ENCODE measurements around the gene SYT7. TPM values are rescaled to one million over a fixed set of nuclear protein-coding genes. Genes with fewer than 3 reads are reported as not detected.

SYT7 gene
- total RNA-seq, 1 donor from 2014 or later, result 18.9 TPM

DNA sequence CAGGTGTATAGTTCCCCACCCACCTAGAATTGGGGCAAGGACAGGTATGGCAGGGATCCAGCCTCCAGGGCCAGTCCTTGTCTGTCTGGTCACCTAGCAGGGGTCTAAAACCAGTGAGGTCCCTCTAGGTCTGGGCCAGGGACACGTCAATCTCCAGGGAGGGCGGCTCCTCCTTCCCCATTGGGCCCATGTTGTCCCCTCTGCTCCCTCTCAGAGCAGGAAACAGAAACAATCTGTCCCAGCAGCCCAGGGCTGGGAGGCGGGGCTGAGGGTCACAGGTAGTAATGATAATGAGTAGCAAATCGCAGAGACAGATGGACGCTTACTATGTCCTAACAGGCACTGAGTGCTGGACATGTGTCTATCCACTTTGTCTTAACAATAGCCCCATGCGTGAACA, 22.8 kb upstream of the SYT7 start:
- Histone ChIP-seq H3K27ac (replicated peaks) (peak overlapping the region; percentile 64), H3K36me3 (no peaks in the 10 kb centered on the region), H3K9me3 (replicated peaks) (no peaks in the 10 kb centered on the region), H3K4me1 (peaks cover 35% of the 10 kb centered on the region), H3K27me3 (ENCODE audit: low read depth) (no peaks in the 10 kb centered on the region), H3K4me3 (no peak overlapping the region)
- intact Hi-C loops (cut with micrococcal nuclease), result no loop called here
- DNase-seq, result no peak
- TF ChIP-seq, protein P1, sequence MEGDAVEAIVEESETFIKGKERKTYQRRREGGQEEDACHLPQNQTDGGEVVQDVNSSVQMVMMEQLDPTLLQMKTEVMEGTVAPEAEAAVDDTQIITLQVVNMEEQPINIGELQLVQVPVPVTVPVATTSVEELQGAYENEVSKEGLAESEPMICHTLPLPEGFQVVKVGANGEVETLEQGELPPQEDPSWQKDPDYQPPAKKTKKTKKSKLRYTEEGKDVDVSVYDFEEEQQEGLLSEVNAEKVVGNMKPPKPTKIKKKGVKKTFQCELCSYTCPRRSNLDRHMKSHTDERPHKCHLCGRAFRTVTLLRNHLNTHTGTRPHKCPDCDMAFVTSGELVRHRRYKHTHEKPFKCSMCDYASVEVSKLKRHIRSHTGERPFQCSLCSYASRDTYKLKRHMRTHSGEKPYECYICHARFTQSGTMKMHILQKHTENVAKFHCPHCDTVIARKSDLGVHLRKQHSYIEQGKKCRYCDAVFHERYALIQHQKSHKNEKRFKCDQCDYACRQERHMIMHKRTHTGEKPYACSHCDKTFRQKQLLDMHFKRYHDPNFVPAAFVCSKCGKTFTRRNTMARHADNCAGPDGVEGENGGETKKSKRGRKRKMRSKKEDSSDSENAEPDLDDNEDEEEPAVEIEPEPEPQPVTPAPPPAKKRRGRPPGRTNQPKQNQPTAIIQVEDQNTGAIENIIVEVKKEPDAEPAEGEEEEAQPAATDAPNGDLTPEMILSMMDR (IDR thresholded peaks at IDR 0.05; ENCODE audit: borderline replicate concordance), result no peak

DNA sequence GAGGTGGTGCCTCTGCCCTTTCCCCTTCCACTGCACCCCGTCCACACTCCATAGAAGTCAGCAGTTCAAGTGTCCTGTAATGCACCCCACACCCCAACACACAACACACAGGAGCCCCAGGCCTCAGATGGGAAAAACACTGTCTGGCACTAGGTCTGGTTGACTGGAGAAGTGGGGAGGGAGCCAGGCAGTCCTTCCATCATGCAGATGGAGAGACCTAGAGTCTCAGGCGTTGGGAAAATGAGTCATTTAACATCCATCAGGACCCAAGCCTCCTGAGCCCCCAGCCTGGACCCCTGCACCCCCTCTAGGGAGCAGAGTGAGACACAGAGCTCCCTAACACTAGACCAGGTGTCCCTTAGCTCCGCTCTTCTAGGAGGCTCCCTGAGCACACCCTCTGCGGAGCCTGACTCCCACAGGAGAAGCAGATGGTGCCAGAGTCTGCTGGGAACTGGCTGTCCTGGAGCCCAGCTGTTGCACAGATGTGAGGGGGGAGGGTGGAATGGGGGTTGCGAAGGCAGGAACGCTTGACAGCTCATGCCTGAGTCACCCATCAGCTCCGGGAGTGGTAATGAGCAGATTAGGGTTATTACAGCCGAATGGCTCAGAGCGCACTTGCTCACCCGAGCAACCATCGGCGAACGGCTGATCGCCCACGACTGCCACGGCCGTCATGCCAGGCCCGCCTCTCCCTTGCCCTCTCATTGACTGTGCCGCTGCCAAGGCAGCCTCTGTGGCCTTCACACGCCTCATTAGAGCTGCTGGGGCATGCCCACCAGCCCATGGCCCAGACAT, 22.1 kb upstream of the SYT7 start:
- peaks cover 41% of the 10 kb centered on the region for H3K4me1 ChIP-seq
- no peaks in the 10 kb centered on the region for H3K9me3 ChIP-seq (replicated peaks)
- DNase-seq, result peak; percentile 79
- H3K27ac ChIP-seq (replicated peaks), result peak overlapping the region; percentile 64
- no peaks in the 10 kb centered on the region for H3K36me3 ChIP-seq
- intact Hi-C loops (cut with micrococcal nuclease), result no loop called here
- H3K27me3 ChIP-seq (ENCODE audit: low read depth), result no peaks in the 10 kb centered on the region
- no peak overlapping the region for H3K4me3 ChIP-seq
- TF ChIP-seq, protein P1 (IDR thresholded peaks at IDR 0.05; ENCODE audit: borderline replicate concordance), result no peak

DNA sequence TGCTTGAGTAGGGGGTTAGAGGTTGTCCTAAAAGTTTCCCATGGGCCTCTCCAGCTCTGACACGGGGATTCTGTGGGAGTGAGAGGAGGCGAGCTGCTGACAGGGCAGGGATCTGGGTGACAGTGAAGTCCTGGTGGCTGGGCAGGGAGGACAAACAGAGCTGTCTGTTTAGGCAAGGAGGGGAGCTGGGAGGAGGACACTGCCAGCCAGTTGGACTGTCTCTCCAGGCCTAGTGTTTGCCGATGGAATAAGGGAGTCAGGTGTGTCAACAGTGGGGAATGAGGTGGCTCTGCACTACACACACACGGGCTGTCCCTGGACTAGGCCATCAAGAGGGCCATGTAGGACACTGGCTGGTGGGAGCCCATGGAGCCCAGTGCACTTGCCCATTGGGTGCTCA, 20.6 kb upstream of the SYT7 start:
- TF ChIP-seq, protein P1 (IDR thresholded peaks at IDR 0.05; ENCODE audit: borderline replicate concordance), result no peak
- Histone ChIP-seq H3K9me3 (replicated peaks) (no peaks in the 10 kb centered on the region), H3K4me3 (no peak overlapping the region), H3K27me3 (ENCODE audit: low read depth) (no peaks in the 10 kb centered on the region), H3K36me3 (no peaks in the 10 kb centered on the region), H3K27ac (replicated peaks) (no peak overlapping the region), H3K4me1 (peaks cover 54% of the 10 kb centered on the region)
- intact Hi-C loops (cut with micrococcal nuclease), result no loop called here
- no peak for DNase-seq

DNA sequence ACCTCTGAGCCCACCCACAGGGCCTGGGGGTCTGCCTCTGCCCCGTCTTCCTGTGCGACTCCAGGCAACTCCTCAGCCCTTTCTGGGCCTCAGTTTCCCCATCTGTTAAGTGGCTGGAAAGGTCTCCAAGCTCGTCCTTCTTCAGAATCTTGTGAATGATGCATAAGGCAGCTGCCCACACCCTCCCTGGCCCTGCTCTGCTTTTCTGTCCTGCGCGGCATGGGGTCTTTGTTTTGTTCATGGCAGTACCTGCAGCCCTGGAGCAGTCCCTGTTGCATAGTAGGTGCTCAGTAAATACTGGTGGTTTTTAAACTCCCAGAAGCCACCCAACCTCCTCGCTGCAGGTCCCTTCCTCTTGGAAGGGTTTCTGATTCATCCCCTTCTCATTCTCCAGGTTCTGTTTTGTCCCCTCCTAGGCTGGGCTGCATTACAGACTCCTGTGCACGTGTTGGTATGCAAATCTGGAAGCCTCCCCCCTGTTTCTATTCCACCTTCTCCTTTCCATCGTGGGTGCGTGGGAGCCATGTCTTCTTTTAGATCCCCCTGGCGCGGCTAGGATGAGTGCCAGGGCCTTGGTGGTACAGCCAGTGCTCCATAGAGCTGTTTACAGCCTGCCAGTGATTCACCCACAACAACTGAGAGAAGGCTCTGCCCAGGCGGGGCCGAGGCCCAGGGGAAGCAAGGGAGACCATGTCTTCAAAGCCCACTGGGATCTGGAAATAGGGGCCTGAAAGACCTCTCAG, 19.3 kb upstream of the SYT7 start:
- no peaks in the 10 kb centered on the region for H3K36me3 ChIP-seq
- H3K9me3 ChIP-seq (replicated peaks), result no peaks in the 10 kb centered on the region
- no peak overlapping the region for H3K4me3 ChIP-seq
- DNase-seq, result no peak
- H3K4me1 ChIP-seq, result peaks cover 65% of the 10 kb centered on the region
- TF ChIP-seq, protein P1 (IDR thresholded peaks at IDR 0.05; ENCODE audit: borderline replicate concordance), result no peak
- H3K27ac ChIP-seq (replicated peaks), result peak overlapping the region; percentile 73
- peaks cover 1% of the 10 kb centered on the region for H3K27me3 ChIP-seq (ENCODE audit: low read depth)
- intact Hi-C loops (cut with micrococcal nuclease), result no loop called here

DNA sequence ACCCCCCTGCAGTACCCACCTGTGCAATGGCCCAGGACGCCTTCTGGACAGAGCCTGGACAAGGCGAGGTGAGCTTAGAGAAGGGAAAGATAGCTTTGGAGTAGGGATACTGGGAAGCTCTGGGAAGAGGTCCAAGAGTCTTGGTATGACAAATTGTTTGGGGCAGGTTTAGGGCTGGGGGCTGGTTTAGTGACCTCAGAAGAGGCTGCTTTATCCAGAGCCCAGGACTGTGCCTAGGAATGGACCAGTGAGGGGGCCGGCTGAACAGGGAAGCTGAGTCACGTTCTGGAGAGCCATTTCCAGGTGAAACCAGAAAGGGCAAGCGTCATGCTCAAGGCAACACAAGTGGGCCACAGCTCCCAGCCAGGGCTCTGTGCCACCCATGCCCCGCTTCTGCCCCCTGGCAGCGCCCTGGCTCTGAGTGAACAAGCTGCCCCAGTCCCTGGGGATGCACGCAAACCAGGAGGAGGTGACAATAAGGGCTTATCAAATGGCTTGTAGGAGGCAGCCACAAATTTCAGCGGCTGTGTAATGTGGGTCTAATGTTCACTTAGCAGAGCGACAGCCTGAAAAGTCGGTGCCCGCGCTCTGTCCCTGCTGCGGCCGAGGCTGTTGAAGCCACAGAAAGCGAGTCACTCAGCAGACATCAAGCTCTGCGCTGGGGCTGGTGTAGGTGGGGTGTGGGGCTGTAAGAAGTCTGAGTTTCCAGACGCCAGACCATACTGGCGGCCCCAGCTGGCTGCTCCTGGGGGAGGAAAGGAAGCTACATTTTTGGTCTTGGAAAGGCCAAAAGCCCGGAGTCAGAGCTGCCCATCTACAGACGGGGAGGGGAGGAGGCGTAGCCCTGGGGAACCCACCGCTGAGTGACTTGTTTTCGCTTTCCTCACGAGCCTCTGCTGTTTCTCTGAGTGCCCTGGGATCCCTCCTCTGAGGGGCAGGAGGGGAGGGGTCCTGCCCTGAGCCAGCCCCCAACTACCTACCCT, 18.3 kb upstream of the SYT7 start:
- intact Hi-C loops (cut with micrococcal nuclease), result no loop called here
- Histone ChIP-seq H3K27ac (replicated peaks) (peak overlapping the region; percentile 73), H3K36me3 (no peaks in the 10 kb centered on the region), H3K27me3 (ENCODE audit: low read depth) (peaks cover 6% of the 10 kb centered on the region), H3K9me3 (replicated peaks) (no peaks in the 10 kb centered on the region), H3K4me1 (peaks cover 75% of the 10 kb centered on the region), H3K4me3 (peak overlapping the region; percentile 20)
- TF ChIP-seq, protein P1 (IDR thresholded peaks at IDR 0.05; ENCODE audit: borderline replicate concordance), result no peak
- peak; percentile 60 for DNase-seq

Data from left ventricle myocardium inferior (tissue), 1 donor.